Activated gamma-delta T cell (primary cell): ENCODE data around the gene NBEAL2.
A peak's percentile ranks its signal among the peaks of the same experiment; 100 is the strongest.

Experiments
- DNase-seq: peaks from one replicate; lab custom pipeline; 2025; lab: John Stamatoyannopoulos, UW

Gene NBEAL2

DNA sequence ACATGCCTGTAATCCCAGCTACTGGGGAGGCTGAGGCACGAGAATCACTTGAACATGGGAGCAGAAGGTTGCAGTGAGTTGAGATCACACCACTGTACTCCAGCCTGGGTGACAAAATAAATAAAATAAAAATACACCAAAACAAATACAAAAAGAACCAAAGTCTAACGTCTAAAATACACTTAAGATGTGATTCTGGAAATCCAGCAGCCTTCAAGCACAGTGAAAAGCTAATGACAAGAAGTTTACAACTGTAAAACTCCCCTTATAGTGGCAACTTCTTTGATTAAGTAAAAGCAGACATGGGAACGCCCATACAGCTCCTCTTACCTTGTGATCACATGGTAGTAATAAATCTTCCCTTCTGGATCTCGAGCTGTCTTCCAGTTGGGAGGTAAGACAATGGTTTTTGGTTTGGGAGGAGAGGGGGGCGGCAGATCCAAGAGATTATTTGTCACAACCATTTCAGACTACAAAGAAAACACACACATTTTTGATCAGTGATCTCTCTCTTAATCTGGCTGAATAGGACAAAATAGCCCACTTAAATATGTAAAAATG, 62.8 kb downstream of the NBEAL2 start:
- no peak for DNase-seq

- no peak for DNase-seq
Measured at GRCh38 chr3:47047069-47047468, 67.6 kb downstream of the NBEAL2 start.

GRCh38 chr3:47047673-47048072, 68.2 kb downstream of the NBEAL2 start:
- DNase-seq = no peak

DNA sequence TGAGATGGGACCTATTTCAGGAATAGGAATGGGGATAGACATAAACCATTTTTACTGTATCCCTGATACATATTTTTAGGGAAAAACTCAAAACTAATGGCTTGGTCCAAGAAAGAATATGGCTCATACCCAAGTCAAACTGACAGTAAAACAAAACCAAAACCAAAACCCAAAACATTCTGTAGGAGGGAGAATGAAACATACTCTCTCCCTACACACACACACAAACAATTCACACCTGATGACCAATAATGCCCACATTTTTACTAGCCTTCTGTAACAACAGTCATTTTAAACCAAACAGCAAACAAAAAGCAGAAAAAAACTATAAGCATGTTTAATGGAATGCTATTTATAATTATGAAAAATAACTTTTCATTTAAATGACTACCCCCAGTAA, 74.9 kb downstream of the NBEAL2 start:
- no peak for DNase-seq

- peak; percentile 4 for DNase-seq
Measured at GRCh38 chr3:47056705-47057104, 77.2 kb downstream of the NBEAL2 start.

- DNase-seq = no peak
Measured at GRCh38 chr3:47057212-47057671, 77.8 kb downstream of the NBEAL2 start.
